ENCODE measurements around the gene SCFD2. TPM values are rescaled to one million over a fixed set of nuclear protein-coding genes. Genes with fewer than 3 reads are reported as not detected.
A peak's percentile ranks its signal among the peaks of the same experiment; 100 is the strongest.

Gene SCFD2
- total RNA-seq, 4 donors from 2014 or later = 12.7 to 23.7 (median 18.3) TPM

DNA sequence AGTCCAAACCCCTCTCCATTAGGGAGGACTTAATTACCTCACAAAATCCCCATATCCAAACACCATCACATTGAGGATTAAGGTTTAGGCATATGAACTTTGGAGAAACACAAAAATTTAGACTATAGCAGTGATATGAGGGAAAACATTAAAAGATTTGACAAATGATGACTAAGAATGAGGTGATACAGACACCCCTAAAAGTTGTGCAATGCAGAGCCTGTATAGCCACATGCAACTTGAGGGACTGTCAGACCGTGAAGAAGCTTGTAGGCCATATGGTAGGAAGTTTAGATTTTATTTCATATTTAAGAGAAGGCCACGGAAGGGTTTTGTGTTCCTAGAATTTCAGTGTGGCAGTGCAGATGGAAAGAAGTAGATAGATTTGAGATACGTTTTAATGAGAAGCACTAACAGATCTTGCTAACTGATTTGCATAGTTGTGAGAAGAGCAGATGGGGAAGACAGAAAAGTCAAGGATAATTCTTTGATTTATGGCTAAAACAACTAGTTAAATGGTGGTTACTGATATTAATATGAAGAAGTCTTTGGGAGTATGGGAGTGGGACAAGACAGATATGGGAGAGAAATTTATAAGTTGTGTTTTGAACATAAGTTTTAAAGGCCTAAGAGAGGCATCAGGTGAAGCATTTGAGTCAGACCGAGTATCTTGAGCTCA lies 6.1 kb upstream of the SCFD2 start:
- no peak for DNase-seq
- in situ Hi-C loops (cut with MboI; ENCODE audit: low pct_ligation_motif_present in 1 of 4, low pct_unique_long_range_greater_than_20kb in 1 of 4, low sequenced_read_pairs in 3 of 4) = loop anchor here in 2 of 4 donors (25.0 kb wide), 5 partner anchors 360 to 865 kb away; partner anchors contain the start of genes CHIC2 (in 2 of the 2) and PDGFRA (in 1 of the 2)
- no peak for TF ChIP-seq POLR2AphosphoS5 (IDR thresholded peaks at IDR 0.05)
- TF ChIP-seq EP300 (IDR thresholded peaks at IDR 0.05; ENCODE audit: low read depth) = no peak
- no peak for TF ChIP-seq CTCF (IDR thresholded peaks at IDR 0.05)
- TF ChIP-seq POLR2A (IDR thresholded peaks at IDR 0.05) = no peak
- H3K9me3 ChIP-seq = no peaks in the 10 kb centered on the region
- H3K27me3 ChIP-seq = no peaks in the 10 kb centered on the region
- WGBS, 2 donors (ENCODE audit: low coverage in 1 of 2) = 78 to 86% methylated on average over 4 of the region's 4 CpGs
- H3K4me1 ChIP-seq = peaks cover 0 to 14% (median 2%) of the 10 kb centered on the region in 4 donors
- intact Hi-C loops (cut with DNase I; ENCODE audit: low total_unique reads) = no loop called here
- no peak overlapping the region for H3K4me3 ChIP-seq
- no peaks in the 10 kb centered on the region for H3K36me3 ChIP-seq
- no peak overlapping the region for H3K27ac ChIP-seq

GRCh38 chr4:53371049-53371448 lies 5.2 kb upstream of the SCFD2 start:
- Histone ChIP-seq H3K4me3 (no peak overlapping the region), H3K27me3 (no peaks in the 10 kb centered on the region), H3K36me3 (no peaks in the 10 kb centered on the region), H3K27ac (no peak overlapping the region), H3K4me1 (peaks cover 0 to 14% (median 4%) of the 10 kb centered on the region in 4 donors), H3K9me3 (no peaks in the 10 kb centered on the region)
- no peak for TF ChIP-seq POLR2A (IDR thresholded peaks at IDR 0.05)
- TF ChIP-seq EP300 (IDR thresholded peaks at IDR 0.05; ENCODE audit: low read depth) = no peak
- no peak for TF ChIP-seq CTCF (IDR thresholded peaks at IDR 0.05)
- WGBS, 2 donors (ENCODE audit: low coverage in 1 of 2) = 94 to 100% methylated on average over 1 to 3 of the region's 3 CpGs
- no peak for DNase-seq
- in situ Hi-C loops (cut with MboI; ENCODE audit: low pct_ligation_motif_present in 1 of 4, low pct_unique_long_range_greater_than_20kb in 1 of 4, low sequenced_read_pairs in 3 of 4) (loop anchor here in 2 of 4 donors (25.0 kb wide), 5 partner anchors 359 to 866 kb away; partner anchors contain the start of genes CHIC2 (in 2 of the 2) and PDGFRA (in 1 of the 2)), intact Hi-C loops (cut with DNase I; ENCODE audit: low total_unique reads) (no loop called here)

DNA sequence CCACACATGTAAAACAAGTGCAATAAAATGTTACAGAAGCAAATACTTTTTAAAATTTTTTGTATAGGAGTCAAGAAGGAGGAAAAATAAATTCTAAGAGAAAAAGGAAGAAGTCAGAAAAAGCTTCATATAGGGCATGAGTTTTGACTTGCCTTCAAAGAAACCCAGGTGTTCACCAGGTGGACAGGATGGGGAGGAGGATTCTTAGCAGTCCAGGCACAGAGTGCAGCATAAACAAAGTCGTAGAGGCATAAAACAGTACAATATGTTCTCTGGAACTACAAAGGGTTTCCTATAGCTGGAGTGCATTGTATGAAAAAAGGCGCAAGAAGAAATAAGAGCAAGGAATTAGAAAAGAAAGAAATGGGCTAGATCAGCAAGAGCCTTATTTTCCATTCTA lies 1.9 kb upstream of the SCFD2 start:
- in situ Hi-C loops (cut with MboI; ENCODE audit: low pct_ligation_motif_present in 1 of 4, low pct_unique_long_range_greater_than_20kb in 1 of 4, low sequenced_read_pairs in 3 of 4) (loop anchor here in 2 of 4 donors (25.0 kb wide), 5 partner anchors 355 to 870 kb away; partner anchors contain the start of genes CHIC2 (in 2 of the 2) and PDGFRA (in 1 of the 2)), intact Hi-C loops (cut with DNase I; ENCODE audit: low total_unique reads) (no loop called here)
- Histone ChIP-seq H3K9me3 (no peaks in the 10 kb centered on the region), H3K4me1 (peaks cover 3 to 28% (median 16%) of the 10 kb centered on the region in 4 donors), H3K4me3 (no peak overlapping the region), H3K36me3 (no peaks in the 10 kb centered on the region), H3K27ac (no peak overlapping the region), H3K27me3 (no peaks in the 10 kb centered on the region)
- TF ChIP-seq POLR2AphosphoS5 (IDR thresholded peaks at IDR 0.05) = no peak
- no peak for TF ChIP-seq POLR2A (IDR thresholded peaks at IDR 0.05)
- TF ChIP-seq CTCF (IDR thresholded peaks at IDR 0.05) = no peak
- TF ChIP-seq EP300 (IDR thresholded peaks at IDR 0.05; ENCODE audit: low read depth) = no peak
- 64 to 74% methylated on average over 2 of the region's 2 CpGs for WGBS, 2 donors (ENCODE audit: low coverage in 1 of 2)
- DNase-seq = no peak

DNA sequence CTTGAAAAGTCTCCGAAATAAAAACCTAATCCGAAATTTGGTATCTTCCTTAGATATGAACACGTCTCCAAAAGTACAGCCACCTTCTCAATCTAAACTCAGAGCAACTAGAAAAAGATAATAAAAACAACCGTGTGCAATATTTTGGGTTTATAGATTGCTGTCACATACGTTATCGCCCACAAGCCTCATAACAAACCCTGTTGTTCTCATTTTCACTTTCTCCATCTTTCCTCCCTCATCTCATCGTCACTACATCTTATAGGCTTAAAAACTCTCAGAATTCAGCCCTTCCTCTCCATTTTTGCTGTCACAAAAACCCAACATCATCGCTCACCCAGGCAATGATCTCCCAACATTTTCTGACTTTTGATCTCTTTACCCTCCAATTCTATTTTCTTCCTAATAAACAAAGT lies 448 bp upstream of the SCFD2 start:
- Histone ChIP-seq H3K9me3 (no peaks in the 10 kb centered on the region), H3K4me1 (peaks cover 3 to 38% (median 16%) of the 10 kb centered on the region in 4 donors), H3K36me3 (no peaks in the 10 kb centered on the region), H3K4me3 (peak overlapping the region; percentile 42 to 70 (median 65)), H3K27me3 (no peaks in the 10 kb centered on the region), H3K27ac (peak overlapping the region; percentile 53 to 83 (median 68))
- WGBS, 2 donors (ENCODE audit: low coverage in 1 of 2) = 14 to 15% methylated on average over 7 to 8 of the region's 8 CpGs
- TF ChIP-seq POLR2AphosphoS5 (IDR thresholded peaks at IDR 0.05) = no peak
- no peak for TF ChIP-seq CTCF (IDR thresholded peaks at IDR 0.05)
- no peak for TF ChIP-seq POLR2A (IDR thresholded peaks at IDR 0.05)
- TF ChIP-seq EP300 (IDR thresholded peaks at IDR 0.05; ENCODE audit: low read depth) = no peak
- no peak for DNase-seq
- in situ Hi-C loops (cut with MboI; ENCODE audit: low pct_ligation_motif_present in 1 of 4, low pct_unique_long_range_greater_than_20kb in 1 of 4, low sequenced_read_pairs in 3 of 4) = loop anchor here in 2 of 4 donors (25.0 kb wide), 5 partner anchors 354 to 871 kb away; partner anchors contain the start of genes CHIC2 (in 2 of the 2) and PDGFRA (in 1 of the 2)
- intact Hi-C loops (cut with DNase I; ENCODE audit: low total_unique reads) = no loop called here
